ENCODE measurements around the gene TBCD. TPM values are rescaled to one million over a fixed set of nuclear protein-coding genes. Genes with fewer than 3 reads are reported as not detected.
A peak's percentile ranks its signal among the peaks of the same experiment; 100 is the strongest.
"Not testable (repeated sequence)": the region's sequence is repeated elsewhere in the genome, so short reads cannot be mapped to it uniquely, and the experiment has no call there.

The TBCD gene
- total RNA-seq, 1 donor from 2014 or later: 125 TPM

DNA sequence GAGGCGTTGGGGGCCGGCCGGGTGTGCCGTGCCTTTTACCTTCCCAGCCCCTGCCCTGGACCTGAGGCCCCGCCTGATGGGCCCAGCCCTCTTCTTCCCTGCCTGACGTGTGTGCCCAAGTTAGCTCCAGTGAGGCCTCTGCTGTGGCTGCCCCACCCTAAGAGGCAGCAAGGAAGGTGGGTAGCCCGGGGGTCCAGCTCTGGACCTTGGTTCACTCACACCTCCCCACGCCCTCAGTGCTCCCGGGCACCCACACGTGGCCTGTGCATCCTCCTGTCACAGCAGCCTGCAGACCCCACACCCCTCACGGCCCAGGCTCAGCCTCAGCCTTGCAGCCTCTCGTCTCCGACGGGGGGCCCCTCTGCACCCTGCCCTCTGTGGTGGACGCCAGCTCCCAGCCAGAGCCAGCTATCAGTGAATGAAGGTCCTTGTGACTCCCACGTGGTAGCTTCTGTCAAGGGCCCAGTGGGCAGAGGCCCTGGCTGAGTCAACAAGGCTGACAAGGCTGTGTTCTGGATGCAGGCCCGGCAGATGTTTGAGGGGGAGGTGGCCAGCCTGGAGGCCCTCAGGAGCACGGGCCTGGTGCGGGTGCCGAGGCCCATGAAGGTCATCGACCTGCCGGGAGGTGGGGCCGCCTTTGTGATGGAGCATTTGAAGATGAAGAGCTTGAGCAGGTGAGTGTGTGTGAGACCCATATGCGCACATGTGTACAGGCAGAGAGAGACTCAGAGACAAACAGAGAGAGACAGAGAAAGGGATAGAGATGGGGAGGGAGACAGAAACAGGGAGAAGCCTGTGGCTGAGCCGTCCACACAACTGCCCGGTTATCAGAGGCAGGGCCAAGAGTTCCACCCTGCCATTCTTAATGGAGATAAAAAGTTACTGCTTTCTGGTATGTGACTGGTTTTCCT, 13.6 kb upstream of the TBCD start:
- peaks cover 25% of the 10 kb centered on the region for H3K9me3 Mint-ChIP-seq
- H3K4me1 Mint-ChIP-seq (ENCODE audit: low read depth): no peaks in the 10 kb centered on the region
- intact Hi-C loops (cut with micrococcal nuclease): no loop called here
- peaks cover 43% of the 10 kb centered on the region for H3K36me3 Mint-ChIP-seq (ENCODE audit: low read depth)
- no peak overlapping the region for H3K4me3 Mint-ChIP-seq (ENCODE audit: low read depth)
- no peaks in the 10 kb centered on the region for H3K27me3 Mint-ChIP-seq (ENCODE audit: low read depth)
- DNase-seq (ENCODE audit: low spot score): no peak
- no peak overlapping the region for H3K27ac Mint-ChIP-seq

- Mint-ChIP-seq H3K27ac (no peak overlapping the region), H3K36me3 (ENCODE audit: low read depth) (peaks cover 31% of the 10 kb centered on the region), H3K4me1 (ENCODE audit: low read depth) (no peaks in the 10 kb centered on the region), H3K9me3 (peaks cover 23% of the 10 kb centered on the region), H3K27me3 (ENCODE audit: low read depth) (no peaks in the 10 kb centered on the region), H3K4me3 (ENCODE audit: low read depth) (no peak overlapping the region)
- intact Hi-C loops (cut with micrococcal nuclease): no loop called here
- DNase-seq (ENCODE audit: low spot score): no peak
These were observed 10.7 kb upstream of the TBCD start for GRCh38 chr17:82740906-82741759.

DNA sequence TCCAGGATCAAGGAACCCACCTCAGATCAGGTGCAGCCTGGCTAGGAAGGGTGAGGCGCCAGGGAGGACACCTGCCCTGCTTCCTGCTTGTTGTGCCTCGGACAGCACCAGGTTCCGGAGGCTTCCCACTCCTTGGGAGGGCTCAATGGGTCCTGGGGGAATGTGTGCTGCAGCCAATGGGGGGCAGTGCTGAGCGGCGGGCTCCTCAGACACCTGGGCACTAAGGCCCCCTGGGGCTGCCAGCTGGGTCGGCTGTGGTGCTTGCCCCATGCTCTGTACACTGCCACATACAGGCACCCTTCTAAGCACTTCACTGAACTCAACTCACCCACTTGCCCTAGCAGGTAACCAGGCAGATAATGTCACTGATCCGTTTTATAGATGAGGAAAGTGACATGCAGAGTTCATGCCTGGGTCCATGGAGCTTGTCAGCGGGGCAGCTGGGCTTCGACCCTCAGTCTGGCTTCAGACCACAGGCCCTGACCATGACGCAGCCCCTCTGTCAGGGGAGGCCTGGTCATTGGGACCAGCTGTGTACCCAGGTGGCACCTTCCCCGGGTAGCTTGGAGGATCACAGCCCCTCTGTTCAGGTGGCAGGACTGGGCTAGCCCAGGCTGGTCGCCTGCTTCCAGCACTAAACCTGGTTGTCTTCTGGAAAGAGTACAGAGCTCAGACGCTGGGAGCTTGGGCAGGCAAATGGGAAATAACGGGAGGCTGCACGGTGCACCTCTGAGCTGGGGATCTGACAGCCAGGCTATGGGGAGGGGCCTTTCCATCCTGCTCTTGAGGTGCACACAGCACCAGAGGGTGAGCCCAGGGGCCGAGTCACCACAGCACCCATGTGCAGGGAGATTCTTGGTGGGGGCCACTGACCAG, 8.3 kb upstream of the TBCD start:
- peaks cover 29% of the 10 kb centered on the region for H3K36me3 Mint-ChIP-seq (ENCODE audit: low read depth)
- intact Hi-C loops (cut with micrococcal nuclease): no loop called here
- H3K4me1 Mint-ChIP-seq (ENCODE audit: low read depth): no peaks in the 10 kb centered on the region
- DNase-seq (ENCODE audit: low spot score): no peak
- H3K9me3 Mint-ChIP-seq: peaks cover 25% of the 10 kb centered on the region
- H3K4me3 Mint-ChIP-seq (ENCODE audit: low read depth): no peak overlapping the region
- H3K27ac Mint-ChIP-seq: no peak overlapping the region
- H3K27me3 Mint-ChIP-seq (ENCODE audit: low read depth): no peaks in the 10 kb centered on the region

GRCh38 chr17:82744736-82745135, 7.1 kb upstream of the TBCD start:
- DNase-seq (ENCODE audit: low spot score); H3K27ac Mint-ChIP-seq; H3K4me1 Mint-ChIP-seq (ENCODE audit: low read depth); intact Hi-C loops (cut with micrococcal nuclease); H3K4me3 Mint-ChIP-seq (ENCODE audit: low read depth); H3K27me3 Mint-ChIP-seq (ENCODE audit: low read depth): not testable (repeated sequence)
- H3K36me3 Mint-ChIP-seq (ENCODE audit: low read depth): peaks cover 27% of the 10 kb centered on the region
- peaks cover 24% of the 10 kb centered on the region for H3K9me3 Mint-ChIP-seq

DNA sequence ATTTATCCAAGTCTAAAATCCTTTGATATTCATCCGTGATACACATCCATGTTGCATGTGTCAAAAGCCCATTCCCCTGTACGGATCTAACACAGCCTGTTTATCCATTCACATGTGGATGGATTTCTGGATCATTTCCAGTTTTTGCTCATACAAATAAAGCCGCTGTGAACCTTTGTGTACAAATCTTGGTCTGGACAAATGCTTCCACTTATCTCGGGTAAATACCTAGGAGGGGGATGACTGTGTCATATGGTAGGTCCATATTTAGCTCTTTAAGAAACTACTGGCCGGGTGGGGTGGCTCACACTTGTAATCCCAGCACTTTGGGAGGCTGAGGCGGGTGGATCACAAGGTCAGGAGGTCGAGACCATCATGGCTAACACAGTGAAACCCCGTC, 6.3 kb upstream of the TBCD start:
- no peak overlapping the region for H3K27ac Mint-ChIP-seq
- H3K36me3 Mint-ChIP-seq (ENCODE audit: low read depth): peaks cover 19% of the 10 kb centered on the region
- H3K9me3 Mint-ChIP-seq: peaks cover 16% of the 10 kb centered on the region
- no peaks in the 10 kb centered on the region for H3K27me3 Mint-ChIP-seq (ENCODE audit: low read depth)
- H3K4me1 Mint-ChIP-seq (ENCODE audit: low read depth): no peaks in the 10 kb centered on the region
- no peak overlapping the region for H3K4me3 Mint-ChIP-seq (ENCODE audit: low read depth)
- DNase-seq (ENCODE audit: low spot score): no peak
- intact Hi-C loops (cut with micrococcal nuclease): no loop called here

DNA sequence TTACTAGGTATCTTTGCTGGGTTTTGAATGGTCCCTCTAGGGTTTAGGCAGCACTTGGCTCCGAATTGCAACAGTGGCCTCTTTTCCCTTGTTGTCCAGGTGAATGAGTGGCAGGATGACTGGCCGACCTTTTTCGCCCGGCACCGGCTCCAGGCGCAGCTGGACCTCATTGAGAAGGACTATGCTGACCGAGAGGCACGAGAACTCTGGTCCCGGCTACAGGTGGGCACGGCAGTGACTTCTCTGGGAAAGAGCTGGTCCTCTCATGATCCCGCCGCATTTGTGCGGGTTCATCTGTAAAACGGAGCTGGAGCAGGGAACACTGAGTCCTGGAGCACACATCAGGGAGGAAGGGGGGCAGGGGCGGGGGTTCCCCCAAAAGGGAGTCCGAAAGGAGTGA, 3.1 kb upstream of the TBCD start:
- intact Hi-C loops (cut with micrococcal nuclease): no loop called here
- DNase-seq (ENCODE audit: low spot score): no peak
- H3K9me3 Mint-ChIP-seq: peaks cover 3% of the 10 kb centered on the region
- H3K27ac Mint-ChIP-seq: no peak overlapping the region
- peaks cover 5% of the 10 kb centered on the region for H3K4me1 Mint-ChIP-seq (ENCODE audit: low read depth)
- H3K4me3 Mint-ChIP-seq (ENCODE audit: low read depth): no peak overlapping the region
- no peaks in the 10 kb centered on the region for H3K36me3 Mint-ChIP-seq (ENCODE audit: low read depth)
- no peaks in the 10 kb centered on the region for H3K27me3 Mint-ChIP-seq (ENCODE audit: low read depth)

DNA sequence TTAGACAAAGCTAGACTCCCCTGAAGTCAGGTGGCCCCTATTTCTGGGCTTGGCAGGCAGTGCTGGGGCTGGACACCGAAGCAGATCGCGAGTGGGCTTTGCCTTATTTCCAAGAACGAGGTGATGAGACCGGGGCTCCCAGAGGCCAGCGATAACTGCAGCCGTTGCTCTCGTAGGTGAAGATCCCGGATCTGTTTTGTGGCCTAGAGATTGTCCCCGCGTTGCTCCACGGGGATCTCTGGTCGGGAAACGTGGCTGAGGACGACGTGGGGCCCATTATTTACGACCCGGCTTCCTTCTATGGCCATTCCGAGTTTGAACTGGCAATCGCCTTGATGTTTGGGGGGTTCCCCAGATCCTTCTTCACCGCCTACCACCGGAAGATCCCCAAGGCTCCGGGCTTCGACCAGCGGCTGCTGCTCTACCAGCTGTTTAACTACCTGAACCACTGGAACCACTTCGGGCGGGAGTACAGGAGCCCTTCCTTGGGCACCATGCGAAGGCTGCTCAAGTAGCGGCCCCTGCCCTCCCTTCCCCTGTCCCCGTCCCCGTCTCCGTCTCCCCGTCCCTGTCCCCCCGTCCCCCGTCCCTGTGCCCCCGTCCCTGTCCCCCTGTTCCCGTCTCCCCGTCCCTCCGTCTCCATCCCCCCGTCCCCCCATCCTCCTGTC, 1.5 kb upstream of the TBCD start:
- Mint-ChIP-seq H3K4me3 (ENCODE audit: low read depth) (peak overlapping the region; percentile 62), H3K36me3 (ENCODE audit: low read depth) (no peaks in the 10 kb centered on the region), H3K4me1 (ENCODE audit: low read depth) (peaks cover 15% of the 10 kb centered on the region), H3K27ac (no peak overlapping the region), H3K27me3 (ENCODE audit: low read depth) (no peaks in the 10 kb centered on the region), H3K9me3 (peaks cover 3% of the 10 kb centered on the region)
- no peak for DNase-seq (ENCODE audit: low spot score)
- intact Hi-C loops (cut with micrococcal nuclease): no loop called here

- Mint-ChIP-seq H3K36me3 (ENCODE audit: low read depth) (peaks cover 4% of the 10 kb centered on the region), H3K27me3 (ENCODE audit: low read depth) (no peaks in the 10 kb centered on the region), H3K9me3 (peaks cover 1% of the 10 kb centered on the region), H3K4me1 (ENCODE audit: low read depth) (peaks cover 20% of the 10 kb centered on the region), H3K27ac (no peak overlapping the region), H3K4me3 (ENCODE audit: low read depth) (no peak overlapping the region)
- intact Hi-C loops (cut with micrococcal nuclease): no loop called here
- DNase-seq (ENCODE audit: low spot score): no peak
These were observed 694 bp upstream of the TBCD start for GRCh38 chr17:82751171-82751570.

DNA sequence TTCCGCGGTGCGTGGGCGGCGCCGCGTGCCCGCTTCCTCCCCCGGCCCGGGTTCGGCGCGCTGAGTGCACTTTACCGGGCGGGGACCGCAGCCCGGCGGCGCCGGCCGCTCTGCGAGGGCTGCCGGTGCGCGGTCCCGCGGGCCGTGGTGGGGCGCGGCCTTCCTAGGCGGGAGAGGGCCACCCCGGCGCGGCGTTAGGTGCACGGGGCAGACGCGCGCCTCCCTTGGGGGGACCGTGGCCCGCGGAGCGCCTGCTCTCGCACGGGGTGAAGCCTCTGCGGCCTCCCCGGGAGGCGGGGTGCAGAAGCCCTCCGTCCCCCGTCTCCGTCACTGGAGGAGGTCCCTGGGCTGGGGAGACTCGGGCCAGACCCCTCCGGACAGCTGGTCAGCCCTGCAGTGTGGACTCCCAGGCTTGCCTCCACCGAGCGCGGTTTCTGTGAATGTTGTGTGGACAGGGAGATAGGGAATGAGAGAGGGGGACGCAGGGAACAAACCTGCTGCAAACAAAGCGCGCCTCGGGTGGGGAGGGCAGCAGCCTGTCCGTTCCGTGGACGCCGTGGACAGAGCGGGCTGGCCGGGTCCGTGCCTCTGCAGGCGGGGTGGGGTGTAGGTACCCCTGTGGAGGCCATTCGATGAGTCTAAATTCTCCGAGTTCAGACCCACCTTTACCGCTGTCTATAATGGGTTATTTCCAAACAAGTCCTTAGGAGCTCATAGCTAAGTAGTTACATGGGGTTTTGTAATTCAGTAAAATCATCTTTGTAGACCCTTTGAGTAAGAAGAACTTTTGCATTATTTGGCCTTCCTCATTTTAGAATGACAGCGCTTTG, 721 bp downstream of the TBCD start:
- no peaks in the 10 kb centered on the region for H3K9me3 Mint-ChIP-seq
- H3K4me3 Mint-ChIP-seq (ENCODE audit: low read depth): peak overlapping the region; percentile 86
- no peak for DNase-seq (ENCODE audit: low spot score)

DNA sequence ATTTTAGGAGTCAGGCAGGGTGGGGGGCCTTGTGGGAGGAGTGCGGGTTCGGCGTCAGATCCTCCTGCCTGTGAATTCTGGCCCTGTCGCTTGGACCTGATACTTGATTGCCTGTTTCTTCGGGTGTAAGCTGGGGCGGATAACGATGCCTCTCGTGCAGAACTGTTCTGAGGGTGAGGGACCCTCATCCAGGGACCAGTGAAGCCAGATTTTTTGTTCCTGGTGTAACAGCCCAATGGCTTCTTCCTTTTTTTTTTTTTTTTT, 1.3 kb downstream of the TBCD start:
- peaks cover 20% of the 10 kb centered on the region for H3K4me1 Mint-ChIP-seq (ENCODE audit: low read depth)
- peaks cover 16% of the 10 kb centered on the region for H3K36me3 Mint-ChIP-seq (ENCODE audit: low read depth)
- DNase-seq (ENCODE audit: low spot score): no peak
- H3K27ac Mint-ChIP-seq: no peak overlapping the region
- H3K9me3 Mint-ChIP-seq: no peaks in the 10 kb centered on the region
- peak overlapping the region; percentile 86 for H3K4me3 Mint-ChIP-seq (ENCODE audit: low read depth)
- intact Hi-C loops (cut with micrococcal nuclease): loop anchor here (2.0 kb wide), 1 partner anchor 36 kb away; the partner anchor contains the start of gene FN3KRP
- no peaks in the 10 kb centered on the region for H3K27me3 Mint-ChIP-seq (ENCODE audit: low read depth)

More for the DNA sequence above, 721 bp downstream of the TBCD start:
- Mint-ChIP-seq H3K27ac (peak overlapping the region; percentile 22), H3K36me3 (ENCODE audit: low read depth) (peaks cover 13% of the 10 kb centered on the region), H3K4me1 (ENCODE audit: low read depth) (peaks cover 20% of the 10 kb centered on the region), H3K27me3 (ENCODE audit: low read depth) (no peaks in the 10 kb centered on the region)
- intact Hi-C loops (cut with micrococcal nuclease): loop anchor here (1.0 to 2.0 kb wide), 2 partner anchors 36 to 104 kb away; partner anchors contain the start of genes FN3KRP and WDR45B

DNA sequence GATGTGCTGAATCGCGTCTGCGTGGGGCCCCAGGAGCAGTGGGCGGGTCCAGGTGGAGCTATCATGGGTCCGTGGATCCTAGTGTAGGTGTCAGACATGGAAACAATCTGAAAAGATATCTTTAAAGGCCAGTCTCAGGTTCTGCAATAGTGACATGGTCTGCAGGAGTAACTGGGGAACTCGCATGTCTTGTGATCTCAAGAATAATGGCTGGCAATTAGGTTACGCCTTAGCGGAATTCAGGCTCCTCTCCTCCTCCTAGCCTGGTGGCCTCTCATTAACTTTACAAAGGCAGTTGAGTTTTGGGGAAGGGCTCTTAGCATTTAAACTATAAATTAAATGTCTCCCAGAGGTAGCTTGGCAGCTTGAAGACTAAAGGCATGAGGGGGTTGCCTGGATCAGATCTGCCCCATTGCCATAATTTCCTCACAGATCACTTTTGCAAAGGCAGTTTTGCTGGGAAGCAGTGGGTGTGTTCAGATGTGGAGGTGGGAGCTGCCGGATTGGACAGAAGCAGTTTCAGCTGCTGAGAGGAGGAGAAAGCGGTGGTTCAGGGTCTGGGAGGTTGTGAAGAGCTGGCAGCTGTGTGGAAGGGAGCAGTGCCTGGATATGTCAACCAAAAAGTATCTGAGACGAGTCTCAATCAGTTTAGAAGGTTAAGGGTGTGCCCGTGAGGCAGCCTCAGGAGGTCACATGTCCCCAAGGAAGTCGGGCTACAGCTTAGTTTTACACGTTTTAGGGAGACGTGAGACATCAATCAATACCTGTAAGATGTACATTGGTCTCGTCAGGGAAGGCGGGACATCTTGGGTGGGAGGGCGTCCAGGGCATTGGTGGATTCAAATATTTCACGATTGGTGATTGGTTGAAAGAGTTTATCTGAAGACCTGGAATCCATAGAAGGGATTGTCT, 2.7 kb downstream of the TBCD start:
- Mint-ChIP-seq H3K27ac (no peak overlapping the region), H3K4me3 (ENCODE audit: low read depth) (peak overlapping the region; percentile 3), H3K36me3 (ENCODE audit: low read depth) (peaks cover 20% of the 10 kb centered on the region), H3K27me3 (ENCODE audit: low read depth) (no peaks in the 10 kb centered on the region), H3K9me3 (no peaks in the 10 kb centered on the region), H3K4me1 (ENCODE audit: low read depth) (peaks cover 20% of the 10 kb centered on the region)
- DNase-seq (ENCODE audit: low spot score): no peak
- intact Hi-C loops (cut with micrococcal nuclease): no loop called here
